HG03060 (cell line): ENCODE measurements around the gene MPDU1.
A peak's percentile ranks its signal among the peaks of the same experiment; 100 is the strongest.
"Not testable (repeated sequence)": the region's sequence is repeated elsewhere in the genome, so short reads cannot be mapped to it uniquely, and the experiment has no call there.

Source experiments
- ATAC-seq: cut with Tn5 transposase; IDR thresholded peaks from one replicate; pipeline ENCODE4 v1.9.1; 2021; ENCODE audit warnings: low read depth, moderate number of reproducible peaks; ENCODE audit not compliant: unreplicated experiment

The MPDU1 gene

DNA sequence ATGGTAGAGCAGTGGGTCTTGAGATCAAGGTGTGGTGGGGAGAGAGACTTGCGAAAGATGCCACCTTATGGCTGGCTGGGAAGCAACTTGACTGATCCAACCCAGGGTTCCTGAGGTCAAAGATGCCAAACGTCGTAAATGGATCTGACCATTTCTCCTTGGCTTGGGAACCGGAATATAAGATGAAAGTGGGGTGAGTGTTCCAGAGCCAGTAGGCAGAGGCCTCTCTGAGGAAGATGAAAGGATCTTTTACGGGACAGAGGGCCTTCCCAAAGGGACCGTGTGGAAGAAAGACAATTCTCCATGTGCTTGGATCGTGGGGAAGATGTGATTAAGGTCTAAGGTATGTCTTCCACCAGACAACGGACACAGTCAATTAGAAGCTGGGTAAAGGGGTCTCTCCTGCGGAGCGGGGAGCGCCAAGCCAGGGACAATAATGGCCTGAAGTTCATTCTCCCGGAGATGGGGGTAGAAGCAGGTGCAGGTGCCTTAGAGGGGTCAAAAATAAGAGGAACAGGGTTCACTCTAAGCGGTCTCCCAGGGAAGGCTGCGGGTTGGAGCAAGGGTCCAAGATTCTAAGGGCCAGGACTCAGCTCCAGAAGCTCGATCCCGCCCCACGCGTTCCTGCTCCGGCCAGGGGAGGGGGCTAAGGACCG is 30.2 kb downstream of the MPDU1 start:
- peak; percentile 4 for ATAC-seq

DNA sequence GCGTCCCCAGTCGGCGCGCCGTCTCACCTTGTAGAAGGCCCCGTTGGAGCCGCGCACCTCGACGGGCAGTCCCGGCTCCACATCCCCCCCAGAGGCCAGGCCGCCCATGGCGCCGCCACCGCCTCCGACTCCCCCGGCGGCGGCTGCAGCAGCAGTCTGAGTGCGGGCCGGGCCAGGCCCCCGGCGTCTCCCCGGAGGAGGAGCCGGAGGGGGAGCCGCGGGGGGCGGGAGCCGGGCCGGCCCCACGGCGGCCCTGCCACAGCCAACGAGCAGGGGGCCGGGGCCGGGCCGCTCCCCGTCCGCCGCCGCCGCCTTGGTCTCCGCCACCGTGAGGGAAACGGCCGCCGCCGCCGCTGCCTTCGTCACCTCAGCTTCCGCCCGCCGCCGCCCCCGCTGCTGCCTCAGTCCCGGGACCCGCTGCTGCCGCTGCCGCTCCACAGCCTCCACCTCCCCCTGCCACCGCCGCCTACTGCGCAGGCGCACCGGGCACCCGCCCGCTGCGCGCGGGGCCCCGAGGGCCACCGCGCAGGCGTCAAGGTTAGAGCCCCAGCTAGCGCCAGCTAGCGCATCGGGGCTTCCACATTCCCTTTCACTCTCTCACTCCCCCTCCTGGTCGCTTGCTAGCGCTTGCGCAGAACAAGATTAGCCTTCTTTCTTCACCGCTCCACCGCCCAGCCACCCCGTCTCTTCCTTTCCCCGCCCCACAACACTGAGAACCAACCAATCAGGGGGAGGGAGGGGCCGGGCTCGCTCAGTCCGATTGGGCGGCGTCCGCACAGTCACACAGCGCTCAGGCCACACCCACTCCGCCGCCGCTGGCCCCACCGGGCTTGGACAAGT is 31.0 kb downstream of the MPDU1 start, which contains the start of gene FXR2:
Gene FXR2, minus strand, starts transcription at position 473 of the 840 bp plus-strand sequence. Its CDS starts 365 bp downstream, at position 108.
- peak; percentile 73 for ATAC-seq

DNA sequence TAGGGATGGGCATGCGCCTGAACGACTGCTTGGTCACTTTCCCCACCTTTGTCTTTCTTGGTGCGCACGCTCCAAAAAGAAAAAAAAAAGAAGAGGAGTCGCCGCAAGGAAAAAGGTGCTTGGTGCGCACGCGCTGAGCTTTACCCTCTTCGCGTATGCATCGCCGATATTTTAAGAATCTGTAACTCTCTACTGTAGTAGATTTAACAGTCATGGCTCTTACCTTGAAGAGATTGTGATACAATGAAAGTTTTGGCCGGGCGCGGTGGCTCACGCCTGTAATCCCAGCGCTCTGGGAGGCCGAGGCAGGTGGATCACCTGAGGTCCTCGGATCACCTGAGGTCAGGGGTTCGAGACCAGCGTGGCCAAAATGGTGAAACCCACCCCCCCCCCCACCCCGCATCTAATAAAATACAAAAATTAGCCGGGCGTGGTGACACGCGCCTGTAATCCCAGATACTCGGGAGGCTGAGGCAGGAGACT is 31.7 kb downstream of the MPDU1 start:
- ATAC-seq = no peak

DNA sequence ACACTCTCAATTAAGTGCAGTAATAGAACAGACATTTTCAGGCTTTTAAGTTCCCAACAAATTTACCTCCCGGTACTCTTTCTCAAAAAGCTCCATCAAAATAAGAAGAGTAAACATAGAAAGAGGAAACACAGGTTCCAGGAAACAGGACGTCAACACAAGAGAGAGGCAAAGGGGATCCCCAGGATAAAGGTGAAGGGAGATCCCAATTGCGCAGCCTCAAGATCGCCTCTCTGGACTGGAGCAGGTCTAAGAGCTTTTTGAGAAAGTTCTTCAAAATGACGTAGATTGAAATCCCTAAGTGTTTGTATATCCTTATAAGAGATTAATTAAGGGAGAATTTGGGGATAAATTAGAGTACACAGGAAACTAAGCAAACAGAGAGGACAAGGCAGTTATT is 35.0 kb downstream of the MPDU1 start:
- ATAC-seq = no peak

DNA sequence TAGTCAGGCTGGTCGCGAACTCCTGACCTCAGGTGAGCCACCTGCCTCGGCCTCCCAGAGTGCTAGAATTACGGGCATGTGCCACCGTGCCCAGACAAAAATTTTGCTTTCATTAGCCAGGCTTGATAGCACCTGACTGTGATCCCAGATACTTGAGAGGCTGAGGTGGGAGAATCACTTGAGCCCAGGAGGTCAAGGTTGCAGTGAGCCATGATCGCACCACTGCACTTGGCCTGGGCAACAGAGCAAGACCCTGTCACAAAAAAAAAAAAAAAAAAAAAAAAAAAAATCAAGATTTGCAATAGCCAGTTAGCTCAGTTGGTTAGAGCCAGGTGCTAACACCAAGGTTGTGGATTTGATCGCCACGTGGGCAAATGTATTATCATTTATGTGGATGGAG is 37.2 kb downstream of the MPDU1 start:
- no peak for ATAC-seq

DNA sequence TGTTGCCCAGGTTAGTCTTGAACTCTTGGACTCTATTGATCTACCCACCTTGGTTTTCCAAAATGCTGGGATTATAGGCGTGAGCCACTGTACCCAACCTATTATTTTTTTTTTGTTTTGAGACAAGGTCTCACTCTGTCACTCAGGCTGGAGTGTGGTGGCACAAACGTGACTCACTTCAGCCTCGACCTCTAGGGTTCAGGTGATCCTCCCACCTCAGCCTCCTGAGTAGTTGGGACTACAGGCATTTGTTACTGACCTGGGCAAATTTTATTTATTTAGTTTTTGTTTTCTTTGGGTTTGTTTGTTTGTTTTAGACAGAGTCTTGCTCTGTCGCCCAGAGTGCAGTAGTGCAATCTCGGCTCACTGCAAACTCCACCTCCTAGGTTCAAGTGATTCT is 40.0 kb downstream of the MPDU1 start:
- no peak for ATAC-seq

DNA sequence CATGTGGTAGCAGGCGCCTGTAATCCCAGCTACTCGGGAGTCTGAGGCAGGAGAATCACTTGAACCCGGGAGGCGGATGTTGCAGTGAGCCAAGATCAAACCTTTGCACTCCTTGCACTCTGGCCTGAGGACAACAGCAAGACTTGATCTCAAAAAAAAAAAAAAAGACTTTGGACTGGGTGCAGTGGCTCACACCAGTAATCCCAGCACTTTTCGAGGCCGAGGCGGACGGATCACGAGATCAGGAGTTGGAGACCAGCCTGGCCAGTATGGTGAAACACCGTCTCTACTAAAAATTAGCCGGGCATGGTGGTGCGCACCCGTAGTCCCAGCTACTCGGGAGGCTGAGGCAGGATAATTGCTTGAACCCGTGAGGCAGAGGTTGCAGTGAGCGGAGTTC is 42.1 kb downstream of the MPDU1 start:
- not testable (repeated sequence) for ATAC-seq

DNA sequence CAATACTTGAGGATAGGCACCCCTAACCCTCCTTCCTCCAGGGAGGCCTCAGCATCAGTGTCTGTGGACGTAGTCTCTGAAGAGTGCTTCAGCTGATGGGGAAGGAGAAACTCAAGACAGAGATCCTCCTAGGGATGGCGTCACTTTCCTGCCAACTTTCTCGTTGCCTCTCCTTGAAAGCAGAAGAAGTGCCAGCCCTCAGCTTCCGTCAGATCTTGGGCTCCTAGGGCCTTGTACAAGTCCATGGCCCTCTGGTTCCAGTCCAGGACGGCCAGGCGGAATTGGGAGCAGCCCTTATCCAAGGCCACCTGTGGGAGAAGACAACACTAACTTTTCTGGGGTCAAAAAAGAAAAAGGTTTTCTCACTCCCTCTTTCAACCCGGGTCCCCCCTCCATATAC is 42.7 kb downstream of the MPDU1 start:
- ATAC-seq = no peak

DNA sequence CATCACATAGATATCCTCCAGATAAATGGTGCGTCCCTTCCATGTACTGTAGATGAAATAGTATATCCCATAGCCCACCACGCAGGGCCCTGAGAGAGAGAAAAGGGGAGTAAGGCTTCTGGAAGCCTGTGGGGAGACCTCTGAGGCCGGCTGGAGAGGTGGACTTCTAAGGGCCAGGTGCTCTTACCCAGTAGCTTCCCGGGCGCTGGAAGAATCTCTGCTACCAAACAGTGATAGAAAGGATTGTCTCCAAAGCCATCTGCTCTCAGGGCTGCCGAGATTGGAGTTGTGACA is 43.3 kb downstream of the MPDU1 start:
- no peak for ATAC-seq

DNA sequence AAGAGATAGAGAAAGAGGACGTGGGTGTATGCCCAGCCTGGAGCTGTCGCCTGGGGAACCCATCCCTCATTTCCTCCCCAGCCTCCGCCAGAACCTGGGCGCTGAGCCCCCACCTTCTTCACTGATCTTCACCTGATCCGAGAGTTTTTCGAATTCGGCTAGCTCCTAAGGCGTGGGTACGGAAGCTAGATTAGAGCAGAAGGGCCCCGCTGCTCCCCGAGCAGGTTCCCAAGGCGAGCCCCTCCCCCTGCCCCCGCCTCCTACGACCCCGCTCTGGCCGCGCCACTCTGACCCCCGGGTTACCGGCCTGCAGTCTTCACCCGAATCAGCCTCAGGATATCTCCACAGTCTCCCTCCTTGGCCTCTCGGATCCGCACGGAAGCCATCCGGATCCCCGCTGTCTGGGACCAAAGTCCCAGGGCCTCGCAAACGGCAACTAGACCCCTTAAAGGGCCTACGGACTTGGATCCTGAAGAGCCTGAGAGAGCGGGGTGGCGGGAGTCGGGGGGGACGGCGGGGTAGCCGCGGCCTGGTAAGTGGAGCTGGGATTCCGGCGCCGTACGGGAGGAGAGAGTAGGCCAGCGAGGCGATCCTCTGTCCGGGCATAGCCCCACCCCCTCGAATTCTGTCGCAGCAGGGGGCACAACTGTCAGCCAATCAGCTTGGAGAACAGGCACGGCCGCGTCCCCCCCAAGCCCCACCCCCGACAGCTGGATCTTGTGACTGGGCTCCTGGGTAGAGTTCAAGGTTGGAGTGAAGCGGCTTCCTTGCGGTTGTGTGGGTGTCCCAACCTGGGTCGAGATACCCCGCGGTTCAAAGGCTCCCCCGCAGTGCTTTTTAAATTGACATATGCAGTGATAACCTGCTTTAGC is 43.8 kb downstream of the MPDU1 start, which contains the start of gene SAT2:
Gene SAT2, minus strand, starts transcription at position 572 of the 872 bp plus-strand sequence. Its CDS starts 186 bp downstream, at position 386.
- ATAC-seq = no peak

DNA sequence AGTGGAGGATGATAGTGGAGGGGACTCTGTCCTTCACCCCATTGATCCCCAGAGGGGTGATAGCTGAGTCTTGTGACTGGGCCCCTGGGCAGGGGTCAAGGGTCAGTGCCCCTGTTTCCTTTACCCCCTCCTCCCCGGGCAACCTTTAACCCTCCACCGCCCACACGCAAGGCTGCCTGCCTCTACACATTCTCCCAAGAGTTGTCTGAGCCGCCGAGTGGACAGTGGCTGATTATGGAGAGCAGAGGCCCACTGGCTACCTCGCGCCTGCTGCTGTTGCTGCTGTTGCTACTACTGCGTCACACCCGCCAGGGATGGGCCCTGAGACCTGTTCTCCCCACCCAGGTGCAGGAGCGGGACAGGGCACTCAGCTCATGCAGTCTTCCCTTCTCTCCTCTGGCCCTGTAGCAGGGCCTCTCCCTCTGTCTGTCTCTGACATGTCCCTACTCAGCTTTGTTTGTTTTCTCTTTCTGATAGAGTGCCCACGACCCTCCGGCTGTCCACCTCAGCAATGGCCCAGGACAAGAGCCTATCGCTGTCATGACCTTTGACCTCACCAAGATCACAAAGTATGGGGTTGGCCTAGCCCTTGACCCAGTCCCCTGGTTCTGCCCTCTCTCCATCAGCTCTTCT is 46.4 kb downstream of the MPDU1 start, which contains the start of gene SHBG:
Gene SHBG, plus strand, starts transcription at position 197 of the 633 bp plus-strand sequence. Its CDS starts 38 bp downstream, at position 235.
- ATAC-seq = no peak

DNA sequence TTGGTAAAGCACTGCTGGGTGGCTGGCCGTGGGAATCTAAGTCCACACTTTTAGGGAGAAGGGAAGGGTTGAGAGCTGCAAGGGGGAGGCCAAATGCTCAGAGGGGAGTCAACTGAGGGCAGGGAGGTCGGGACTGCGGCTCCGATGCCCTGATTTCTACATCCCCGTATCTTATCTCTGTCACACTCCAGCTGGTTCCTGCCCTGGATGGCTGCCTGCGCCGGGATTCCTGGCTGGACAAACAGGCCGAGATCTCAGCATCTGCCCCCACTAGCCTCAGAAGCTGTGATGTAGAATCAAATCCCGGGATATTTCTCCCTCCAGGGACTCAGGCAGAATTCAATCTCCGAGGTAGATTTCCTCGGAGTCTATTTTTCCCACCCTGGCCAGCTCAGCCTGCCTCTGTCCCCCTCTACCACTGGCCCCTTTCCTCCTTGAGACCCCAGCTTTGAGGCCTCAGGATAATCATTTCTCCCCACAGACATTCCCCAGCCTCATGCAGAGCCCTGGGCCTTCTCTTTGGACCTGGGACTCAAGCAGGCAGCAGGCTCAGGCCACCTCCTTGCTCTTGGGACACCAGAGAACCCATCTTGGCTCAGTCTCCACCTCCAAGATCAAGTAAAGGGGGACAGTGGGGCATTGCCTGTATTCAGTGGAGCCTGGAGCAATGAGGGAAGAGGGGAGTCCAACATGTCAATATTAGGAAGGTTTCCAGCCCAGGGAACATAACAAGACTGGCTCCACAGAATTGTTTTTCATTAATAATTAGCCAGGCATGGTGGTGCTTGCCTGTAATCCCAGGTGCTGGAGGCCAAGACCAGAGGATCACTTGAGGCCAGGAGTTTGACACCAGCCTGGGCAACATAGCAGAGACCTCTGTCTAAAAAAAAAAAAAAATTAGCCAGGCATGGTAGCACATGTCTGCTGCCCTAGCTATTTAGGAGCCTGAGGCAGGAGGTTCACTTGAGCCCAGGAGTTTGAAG is 48.0 kb downstream of the MPDU1 start:
- ATAC-seq = no peak

DNA sequence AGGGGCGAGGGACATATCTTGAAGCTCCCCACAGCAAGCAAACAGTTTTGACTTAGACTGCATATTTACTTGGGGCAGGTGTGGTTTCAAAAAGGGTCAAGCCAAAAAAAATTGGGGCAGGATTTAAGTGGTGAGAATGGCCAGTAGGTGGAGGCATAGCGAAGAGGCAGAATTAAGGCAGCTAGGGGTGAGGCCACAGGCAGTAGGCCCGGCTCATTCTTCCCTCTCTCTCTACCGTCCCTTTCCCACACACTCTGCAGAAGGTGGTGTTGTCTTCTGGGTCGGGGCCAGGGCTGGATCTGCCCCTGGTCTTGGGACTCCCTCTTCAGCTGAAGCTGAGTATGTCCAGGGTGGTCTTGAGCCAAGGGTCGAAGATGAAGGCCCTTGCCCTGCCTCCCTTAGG is 48.8 kb downstream of the MPDU1 start:
- ATAC-seq = no peak

DNA sequence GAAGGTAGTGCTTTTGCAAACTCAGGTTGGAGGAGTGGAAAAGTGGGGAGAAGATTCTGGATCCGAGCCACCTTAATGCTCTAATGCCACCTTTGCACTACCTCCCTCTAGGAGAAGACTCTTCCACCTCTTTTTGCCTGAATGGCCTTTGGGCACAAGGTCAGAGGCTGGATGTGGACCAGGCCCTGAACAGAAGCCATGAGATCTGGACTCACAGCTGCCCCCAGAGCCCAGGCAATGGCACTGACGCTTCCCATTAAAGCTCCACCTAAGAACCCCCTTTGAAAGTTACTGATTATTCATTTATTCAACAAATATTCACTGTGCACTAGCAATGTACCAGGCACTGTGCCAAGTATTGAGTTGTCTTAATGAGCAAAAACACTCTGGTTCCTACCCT is 49.4 kb downstream of the MPDU1 start:
- ATAC-seq = no peak

DNA sequence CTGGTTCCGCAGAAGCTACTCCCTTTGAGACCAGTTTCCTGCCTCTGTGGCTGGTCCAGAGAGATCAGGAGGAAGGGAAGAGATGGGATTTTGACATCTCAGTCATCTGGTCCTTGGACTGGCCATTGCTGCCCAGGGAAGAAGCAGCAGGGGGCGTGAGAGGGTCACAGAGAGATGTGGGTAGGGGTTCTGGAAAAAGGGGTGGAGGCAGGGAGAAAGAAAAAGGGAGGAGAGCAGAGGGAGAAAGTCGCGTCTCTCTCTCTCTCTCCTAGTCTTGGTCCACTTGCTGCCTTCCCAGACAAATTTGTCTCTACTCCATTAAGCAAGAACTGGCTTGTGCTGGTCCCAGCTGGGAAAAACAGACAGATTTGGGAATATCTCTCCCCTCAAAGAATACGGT is 50.7 kb downstream of the MPDU1 start:
- ATAC-seq = no peak

DNA sequence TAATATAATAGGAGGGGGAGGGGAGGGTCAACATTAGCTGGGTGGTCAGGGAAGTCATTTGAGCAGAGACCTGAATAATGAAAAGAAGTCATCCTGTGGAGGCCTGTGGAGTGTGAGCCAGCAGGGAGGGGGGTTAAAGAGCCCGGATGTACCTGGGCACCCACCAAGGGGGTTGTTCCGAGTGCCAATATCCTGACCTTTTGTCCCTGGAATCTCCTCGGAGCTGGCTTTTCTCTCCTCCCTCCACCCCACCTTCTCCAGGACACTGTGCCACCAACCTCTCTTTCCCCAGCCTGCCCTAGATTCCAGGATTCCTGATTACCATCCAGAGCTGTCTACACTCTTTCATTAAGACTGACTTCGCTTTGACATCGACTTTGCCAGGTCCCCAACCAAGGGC is 52.5 kb downstream of the MPDU1 start:
- ATAC-seq = no peak
